Stomach (tissue), 9 donors: Measurements from ENCODE around the gene TMEM41A. TPM values are rescaled to one million over a fixed set of nuclear protein-coding genes. Genes with fewer than 3 reads are reported as not detected.
A peak's percentile ranks its signal among the peaks of the same experiment; 100 is the strongest.
"Not testable (repeated sequence)": the region's sequence is repeated elsewhere in the genome, so short reads cannot be mapped to it uniquely, and the experiment has no call there.

Experiments
- DNase-seq, 2 donors: peaks; one replicate each; pipeline versions ENCODE4 v3.0.0 to v3.0.0-alpha.2; 2013 to 2019
- H3K27ac ChIP-seq, 5 donors: fragments of 200-600 bp in 4 of 5; sonication (generic) in 4 of 5; one replicate each; pipeline ENCODE4 v1.5.1; 2013 to 2019; ENCODE audit warnings: mild to moderate bottlenecking in 1 of 5, moderate library complexity in 1 of 5
- H3K27me3 ChIP-seq, 3 donors: fragments of 200-600 bp; sonication (generic); one replicate each; pipeline ENCODE4 v1.5.1; 2017 to 2019; ENCODE audit warnings: mixed run types in 1 of 3
- H3K36me3 ChIP-seq, 4 donors: fragments of 200-600 bp; sonication (generic); 1 replicate in 3 of 4; 2 replicates in 1 of 4; pipeline ENCODE4 v1.5.1; 2016 to 2019
- H3K4me1 ChIP-seq, 4 donors: fragments of 200-600 bp; sonication (generic); one replicate each; pipeline ENCODE4 v1.5.1; 2016 to 2019
- H3K4me3 ChIP-seq, 4 donors: fragments of 200-600 bp; sonication (generic) in 3 of 4; one replicate each; pipeline ENCODE4 v1.5.1; 2016 to 2019; ENCODE audit warnings: mild to moderate bottlenecking in 1 of 4
- H3K9me3 ChIP-seq, 4 donors: fragments of 200-600 bp; sonication (generic); one replicate each; pipeline ENCODE4 v1.5.1; 2016 to 2019
- EP300 ChIP-seq: sonication (generic); formaldehyde crosslinking; IDR thresholded peaks from one replicate; pipeline ENCODE4 v1.6.1; 2017; ENCODE audit warnings: antibody characterized with exemption
- POLR2A ChIP-seq, 4 donors: fragments of 450-650 bp; IDR thresholded peaks; one replicate each; pipeline ENCODE4 v1.6.1; 2016; ENCODE audit warnings: antibody characterized with exemption in 4 of 4, control low read depth in 2 of 4, mild to moderate bottlenecking in 1 of 4, moderate library complexity in 1 of 4
- POLR2AphosphoS5 ChIP-seq, 3 donors: sonication (generic); formaldehyde crosslinking; IDR thresholded peaks; one replicate each; pipeline ENCODE4 v1.6.1; 2016; ENCODE audit warnings: antibody characterized with exemption in 3 of 3
- WGBS, 5 donors: extraction: QIAGEN DNeasy Blood & Tissue Kit in 3 of 5; methylation state at CpG; one replicate each; pipeline versions ENCODE4 v1.1.5 to v1.1.7; 2013 to 2018; 5-methylcytosine and 5-hydroxymethylcytosine counted together
- intact Hi-C: fragments of 100-400 bp; cut with DNase I; formaldehyde crosslinking; loops from one replicate; pipeline ENCODE4 v1.15.1; 2023; ENCODE audit warnings: low total_unique reads
- polyA plus RNA-seq, 3 donors: library from polyadenylated mRNA; stranded (reverse); fragments of 200-250 nt; gene quantifications; one replicate each; pipeline ENCODE4 v1.2.3, GENCODE V29; 2013
- total RNA-seq, 5 donors: library from RNA; depleted of rRNA; stranded (reverse); fragments of >200 nt; gene quantifications; one replicate each; pipeline versions ENCODE4 v1.1.0 to v1.2.3, GENCODE V29; 2014 to 2016
- TF ChIP-seq, protein P1 (sequence below), 7 experiments: fragments of 450-650 bp in 4 of 7; fragments of 200-600 bp in 3 of 7; sonication (generic) in 3 of 7; IDR thresholded peaks; one replicate each; pipeline ENCODE4 v1.5.1; 2016 to 2019; ENCODE audit warnings: antibody characterized with exemption in 7 of 7, control low read depth in 2 of 7, mild to moderate bottlenecking in 1 of 7
- donor health status: healthy with polysubstance abuse.
- donor health status: Bipolar disorder and iron deficiency.
- donor health status: healthy.

Gene TMEM41A
- total and polyA plus RNA-seq, 8 donors: 5.7 to 54.3 (median 9.7) TPM

DNA sequence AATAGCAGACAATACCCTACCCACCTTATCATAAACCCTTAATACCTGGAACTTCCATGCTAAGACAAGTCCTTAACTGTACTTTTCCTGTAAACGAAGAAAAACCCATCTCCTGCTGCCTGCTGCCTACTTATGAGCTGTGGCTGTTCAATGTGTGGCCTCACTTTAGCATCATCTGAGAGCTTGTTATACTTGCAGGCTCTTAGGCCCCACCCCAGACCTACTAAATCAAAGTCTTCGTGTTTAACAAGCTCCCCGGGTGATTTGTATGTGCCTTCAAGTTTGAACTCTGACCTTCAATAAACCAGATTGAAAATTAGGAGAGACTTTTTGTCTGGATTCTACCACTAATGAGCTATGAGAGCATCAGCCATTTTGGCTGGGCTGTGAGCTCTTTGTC is 29.3 kb downstream of the TMEM41A start:
- DNase-seq: no peak
- H3K9me3 ChIP-seq: no peaks in the 10 kb centered on the region
- H3K27me3 ChIP-seq: no peaks in the 10 kb centered on the region
- no peak for TF ChIP-seq EP300
- TF ChIP-seq, protein P1, sequence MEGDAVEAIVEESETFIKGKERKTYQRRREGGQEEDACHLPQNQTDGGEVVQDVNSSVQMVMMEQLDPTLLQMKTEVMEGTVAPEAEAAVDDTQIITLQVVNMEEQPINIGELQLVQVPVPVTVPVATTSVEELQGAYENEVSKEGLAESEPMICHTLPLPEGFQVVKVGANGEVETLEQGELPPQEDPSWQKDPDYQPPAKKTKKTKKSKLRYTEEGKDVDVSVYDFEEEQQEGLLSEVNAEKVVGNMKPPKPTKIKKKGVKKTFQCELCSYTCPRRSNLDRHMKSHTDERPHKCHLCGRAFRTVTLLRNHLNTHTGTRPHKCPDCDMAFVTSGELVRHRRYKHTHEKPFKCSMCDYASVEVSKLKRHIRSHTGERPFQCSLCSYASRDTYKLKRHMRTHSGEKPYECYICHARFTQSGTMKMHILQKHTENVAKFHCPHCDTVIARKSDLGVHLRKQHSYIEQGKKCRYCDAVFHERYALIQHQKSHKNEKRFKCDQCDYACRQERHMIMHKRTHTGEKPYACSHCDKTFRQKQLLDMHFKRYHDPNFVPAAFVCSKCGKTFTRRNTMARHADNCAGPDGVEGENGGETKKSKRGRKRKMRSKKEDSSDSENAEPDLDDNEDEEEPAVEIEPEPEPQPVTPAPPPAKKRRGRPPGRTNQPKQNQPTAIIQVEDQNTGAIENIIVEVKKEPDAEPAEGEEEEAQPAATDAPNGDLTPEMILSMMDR (IDR thresholded peaks at IDR 0.05): no peak
- TF ChIP-seq POLR2AphosphoS5 (IDR thresholded peaks at IDR 0.05): no peak
- TF ChIP-seq POLR2A (IDR thresholded peaks at IDR 0.05): no peak
- no peaks in the 10 kb centered on the region for H3K4me1 ChIP-seq
- H3K4me3 ChIP-seq: no peak overlapping the region
- WGBS, 5 donors: 62 to 79% (median 66%) methylated on average over 3 of the region's 3 CpGs
- H3K27ac ChIP-seq: no peak overlapping the region
- H3K36me3 ChIP-seq: peaks cover 20 to 87% (median 83%) of the 10 kb centered on the region in 4 donors
- intact Hi-C loops: no loop called here

DNA sequence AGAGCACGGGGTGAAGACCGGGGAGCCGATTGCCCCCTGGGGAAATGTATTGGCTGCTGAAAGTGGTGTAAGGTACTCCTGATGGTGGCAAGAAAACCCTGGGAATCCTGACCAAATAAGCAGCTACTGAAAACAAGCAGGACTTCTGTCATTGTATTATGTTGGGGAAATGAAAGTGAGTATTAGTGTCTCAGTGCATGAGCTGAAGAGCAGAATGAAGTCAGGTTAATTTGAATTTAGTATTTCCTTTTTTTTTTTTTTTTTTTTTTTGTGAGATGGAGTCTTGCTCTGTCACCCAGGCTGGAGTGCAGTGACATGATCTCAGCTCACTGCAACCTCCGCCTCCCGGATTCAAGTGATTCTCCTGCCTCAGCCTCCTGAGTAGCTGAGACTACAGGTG is 32.7 kb downstream of the TMEM41A start:
- intact Hi-C loops: not testable (repeated sequence)
- WGBS, 5 donors: 91 to 95% (median 92%) methylated on average over 5 of the region's 5 CpGs
- peaks cover 11 to 82% (median 74%) of the 10 kb centered on the region in 4 donors for H3K36me3 ChIP-seq

DNA sequence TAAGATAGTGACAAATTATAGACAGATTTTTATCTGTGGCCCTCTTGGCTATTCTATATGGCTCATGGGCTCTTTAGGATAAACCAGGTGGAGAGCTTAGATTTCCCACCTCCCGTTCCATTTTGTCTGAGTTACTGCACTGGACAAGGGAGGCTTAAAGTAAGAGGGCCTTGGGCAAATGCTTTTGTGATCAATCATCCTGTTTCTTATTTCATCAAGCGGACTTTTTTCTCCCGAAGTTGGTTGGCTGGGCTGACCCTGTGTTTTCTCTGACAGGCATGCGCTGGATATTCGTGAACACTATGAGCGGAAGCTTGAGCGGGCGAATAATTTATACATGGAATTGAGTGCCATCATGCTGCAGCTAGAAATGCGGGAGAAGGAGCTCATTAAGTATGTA is 33.4 kb downstream of the TMEM41A start:
- 93 to 96% (median 95%) methylated on average over 9 of the region's 9 CpGs for WGBS, 5 donors
- intact Hi-C loops: no loop called here
- peaks cover 11 to 77% (median 73%) of the 10 kb centered on the region in 4 donors for H3K36me3 ChIP-seq

More for the DNA sequence above, 32.7 kb downstream of the TMEM41A start:
- not testable (repeated sequence) for H3K27ac ChIP-seq, H3K4me3 ChIP-seq, H3K4me1 ChIP-seq, DNase-seq, H3K9me3 ChIP-seq, H3K27me3 ChIP-seq

DNA sequence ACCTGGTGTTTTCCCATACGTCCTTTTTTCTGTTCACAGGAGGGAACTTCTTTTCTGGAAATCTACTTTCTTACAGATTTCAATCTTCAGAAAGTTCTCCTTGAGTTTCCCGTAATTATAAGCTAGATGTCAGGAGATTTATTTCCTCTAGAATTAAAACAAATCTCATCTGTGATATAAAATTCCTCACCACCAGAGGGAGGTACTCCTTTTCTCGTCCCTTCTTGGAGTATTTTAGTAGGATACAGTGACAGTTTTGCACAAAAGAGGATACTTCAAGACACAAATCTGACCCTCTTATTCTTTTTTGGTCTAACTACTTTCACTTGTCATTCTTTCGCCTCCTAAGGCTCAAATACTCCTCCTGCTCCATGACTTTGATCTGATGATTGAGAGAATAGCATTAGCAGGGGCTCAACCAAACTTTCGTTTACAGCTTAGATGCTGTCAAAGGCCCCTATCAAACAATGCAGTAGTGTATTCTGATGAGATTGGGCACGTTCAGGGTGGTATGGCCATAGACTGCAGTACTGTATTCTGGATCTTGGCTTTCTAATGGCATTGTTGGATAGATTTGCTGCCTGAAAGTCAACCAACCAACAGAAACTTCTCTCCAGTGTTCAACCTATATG is 38.0 kb downstream of the TMEM41A start:
- intact Hi-C loops: no loop called here
- Histone ChIP-seq H3K9me3 (no peaks in the 10 kb centered on the region), H3K4me3 (no peak overlapping the region)

More for the DNA sequence above, 33.4 kb downstream of the TMEM41A start:
- no peaks in the 10 kb centered on the region for H3K4me1 ChIP-seq
- no peak overlapping the region for H3K4me3 ChIP-seq
- no peaks in the 10 kb centered on the region for H3K9me3 ChIP-seq
- H3K27me3 ChIP-seq: no peaks in the 10 kb centered on the region
- no peak overlapping the region for H3K27ac ChIP-seq
- no peak for DNase-seq
- TF ChIP-seq POLR2A (IDR thresholded peaks at IDR 0.05) (no peak), EP300 (no peak), POLR2AphosphoS5 (IDR thresholded peaks at IDR 0.05) (no peak)
- TF ChIP-seq, protein P1 (IDR thresholded peaks at IDR 0.05): no peak

More for the DNA sequence above, 38.0 kb downstream of the TMEM41A start:
- H3K4me1 ChIP-seq: no peaks in the 10 kb centered on the region
- DNase-seq: peak in 1 of 2 donors; percentile 18
- peaks cover 0 to 55% (median 44%) of the 10 kb centered on the region in 4 donors for H3K36me3 ChIP-seq
- H3K27me3 ChIP-seq: no peaks in the 10 kb centered on the region
- TF ChIP-seq POLR2A (IDR thresholded peaks at IDR 0.05) (no peak), EP300 (no peak)
- TF ChIP-seq, protein P1 (IDR thresholded peaks at IDR 0.05): peak in 2 of 7 experiments; percentile 11 to 36
- 62 to 74% (median 70%) methylated on average over 6 of the region's 6 CpGs for WGBS, 5 donors
- H3K27ac ChIP-seq: no peak overlapping the region
